ENCODE measurements around the gene WWOX. TPM values are rescaled to one million over a fixed set of nuclear protein-coding genes. Genes with fewer than 3 reads are reported as not detected.

The WWOX gene
- total and polyA plus RNA-seq, 2 of the 4 experiments (the other 2 are of a cell fraction) = 2.7 to 5.4 TPM

DNA sequence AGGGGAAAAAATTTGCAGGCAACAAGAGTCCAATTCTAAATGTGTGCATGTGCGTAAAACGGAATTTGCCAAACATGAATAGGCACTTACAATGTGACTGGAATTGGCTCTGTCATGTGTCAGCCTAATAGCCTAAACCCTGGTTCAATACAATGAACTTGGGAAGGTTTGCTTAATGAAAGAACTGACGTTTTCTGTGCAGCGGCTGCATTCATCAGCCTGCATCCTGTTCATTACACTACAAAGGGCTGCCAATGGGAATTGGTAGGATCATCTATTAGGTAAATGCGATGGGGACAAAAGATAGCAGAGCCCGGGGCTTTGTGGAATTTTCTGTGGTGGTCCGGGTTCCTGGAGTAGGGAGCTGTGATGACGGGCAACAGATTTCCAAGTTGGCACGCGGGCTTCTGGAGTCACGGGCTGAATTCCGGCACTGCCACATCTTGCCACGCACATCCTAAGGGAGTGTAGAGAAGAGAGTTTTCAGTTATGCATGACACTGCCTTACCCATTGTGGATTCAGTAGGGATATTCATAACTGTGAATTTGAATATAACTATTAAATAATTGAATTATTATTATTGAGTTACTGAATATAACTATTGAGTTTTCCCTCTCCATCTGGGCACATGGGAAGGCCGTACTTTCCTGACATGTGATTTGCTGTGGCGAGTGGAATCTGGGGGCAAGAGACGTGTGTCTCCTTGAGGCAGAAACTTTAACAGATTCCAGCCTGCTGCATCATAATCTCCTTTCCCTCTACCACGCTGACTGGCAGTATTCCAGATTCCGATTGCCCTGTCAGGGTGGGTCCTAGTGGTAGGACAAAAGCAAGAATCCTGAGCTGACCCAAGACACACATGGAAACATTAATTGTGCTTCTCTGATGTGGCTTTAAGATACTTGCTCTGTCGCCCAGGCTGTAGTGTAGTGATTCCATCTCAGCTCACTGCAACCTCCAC lies 565.6 kb downstream of the WWOX start:
- no peak overlapping the region for H4K8ac ChIP-seq (ENCODE audit: low read depth in 2 of 2, low read length in 2 of 2)
- dilution Hi-C loops (cut with HindIII; ENCODE audit: low sequenced_read_pairs, unreplicated experiment) (no loop called here), intact Hi-C loops (cut with micrococcal nuclease) (no loop called here), in situ Hi-C loops (cut with MboI; ENCODE audit: low sequenced_read_pairs) (no loop called here)
- ChIA-PET CTCF (no interaction called here), POLR2A (ENCODE audit: unreplicated experiment) (no interaction called here)
- no peak overlapping the region for H3K9ac ChIP-seq (ENCODE audit: low read depth, low read length)
- H3K9me1 ChIP-seq (ENCODE audit: insufficient read depth, low read length) = no peaks in the 10 kb centered on the region
- no peak overlapping the region for H3K23ac ChIP-seq (ENCODE audit: low read depth, low read length)
- no peaks in the 10 kb centered on the region for H3K27me3 ChIP-seq (ENCODE audit: control insufficient read depth, insufficient read depth, low read length)
- H2BK20ac ChIP-seq (ENCODE audit: low read depth, low read length) = no peak overlapping the region
- H2AFZ ChIP-seq (replicated peaks; ENCODE audit: low read length, poor library complexity) = no peak overlapping the region
- no peak overlapping the region for H3K56ac ChIP-seq (ENCODE audit: extremely low read depth, insufficient read depth, low read length)
- no CpG with 5 or more reads among the region's 19 CpGs for WGBS, 2 experiments (ENCODE audit: extremely low coverage in 2 of 2, insufficient read length in 1 of 2)
- no peaks in the 10 kb centered on the region for H4K20me1 ChIP-seq (ENCODE audit: insufficient read depth, low read length)
- no peak overlapping the region for H2BK5ac ChIP-seq (ENCODE audit: low read depth, low read length, poor library complexity, severe bottlenecking)
- H3K18ac ChIP-seq (ENCODE audit: low read depth, low read length) = no peak overlapping the region
- no peak overlapping the region for H2AK9ac ChIP-seq (replicated peaks; ENCODE audit: low read depth, low read length, poor library complexity)
- no peaks in the 10 kb centered on the region for H3K79me1 ChIP-seq (ENCODE audit: low read depth in 1 of 2, low read length in 2 of 2)
- H3K9me3 ChIP-seq (ENCODE audit: control insufficient read depth, insufficient read depth, low read length) = peaks cover 11% of the 10 kb centered on the region
- no peaks in the 10 kb centered on the region for H3K36me3 ChIP-seq (ENCODE audit: control insufficient read depth, insufficient read depth, low read length)
- H3K4me2 ChIP-seq (ENCODE audit: low read depth, low read length) = no peak overlapping the region
- no peak overlapping the region for H3K14ac ChIP-seq (replicated peaks; ENCODE audit: low read depth, low read length)
- H2AK5ac ChIP-seq (ENCODE audit: low read depth, low read length) = no peak overlapping the region
- no peak overlapping the region for H4K5ac ChIP-seq (ENCODE audit: low read depth, low read length)
- H2BK15ac ChIP-seq (ENCODE audit: low read depth, low read length) = no peak overlapping the region
- DNase-seq (no peak), ATAC-seq (ENCODE audit: low read depth) (no peak)
- no peaks in the 10 kb centered on the region for H3K4me1 ChIP-seq (ENCODE audit: control insufficient read depth, insufficient read depth, low read length)
- H3K4ac ChIP-seq (ENCODE audit: low read depth, low read length) = no peak overlapping the region
- H3K4me3 ChIP-seq (ENCODE audit: insufficient read depth, low read depth, low read length) = no peak overlapping the region
- TF ChIP-seq RCOR1 (IDR thresholded peaks at IDR 0.05; ENCODE audit: insufficient replicate concordance, low read length) = no peak
- TF ChIP-seq CEBPB (IDR thresholded peaks at IDR 0.05; ENCODE audit: low read depth, low read length) = no peak
- TF ChIP-seq BHLHE40 (IDR thresholded peaks at IDR 0.05; ENCODE audit: low read depth, low read length) = no peak
- no peak for TF ChIP-seq RAD21 (IDR thresholded peaks at IDR 0.05; ENCODE audit: low read length)
- no peak for TF ChIP-seq SMC3 (IDR thresholded peaks at IDR 0.05; ENCODE audit: low read depth, low read length)
- TF ChIP-seq MAZ (IDR thresholded peaks at IDR 0.05; ENCODE audit: borderline replicate concordance, low read depth, low read length) = no peak
- TF ChIP-seq CHD1 (IDR thresholded peaks at IDR 0.05; ENCODE audit: low read depth, low read length) = no peak
- no peak for TF ChIP-seq FOS (IDR thresholded peaks at IDR 0.05; ENCODE audit: low read depth, low read length)
- TF ChIP-seq MAFK (IDR thresholded peaks at IDR 0.05; ENCODE audit: low read depth, low read length) = no peak
- no peak for TF ChIP-seq POLR2A (IDR thresholded peaks at IDR 0.05; ENCODE audit: low read depth, low read length)
- TF ChIP-seq NFE2L2 (IDR thresholded peaks at IDR 0.05; ENCODE audit: low read depth, low read length) = no peak
- TF ChIP-seq USF2 (IDR thresholded peaks at IDR 0.05; ENCODE audit: low read depth, low read length) = no peak
- no peak overlapping the region for H3K27ac ChIP-seq (ENCODE audit: insufficient read depth, low read length)
- H4K91ac ChIP-seq (ENCODE audit: insufficient read depth, low read depth, low read length) = no peak overlapping the region
- no TSS peak for BruUV-seq (replicated peaks)
- H2BK120ac ChIP-seq (ENCODE audit: low read depth, low read length) = no peak overlapping the region
